Testis (tissue), 3 donors: ENCODE results near the gene RHOU. TPM values are rescaled to one million over a fixed set of nuclear protein-coding genes. Genes with fewer than 3 reads are reported as not detected.

Experiments
- DNase-seq: peaks from one replicate; pipeline ENCODE4 v3.0.0-alpha.2; 2019
- H3K27ac ChIP-seq, 2 donors: fragments of 200-600 bp; sonication (generic); one replicate each; pipeline ENCODE4 v1.5.1; 2019
- H3K27me3 ChIP-seq: fragments of 200-600 bp; sonication (generic); one replicate; pipeline ENCODE4 v1.5.1; 2019
- H3K36me3 ChIP-seq: fragments of 200-600 bp; sonication (generic); one replicate; pipeline ENCODE4 v1.5.1; 2017; ENCODE audit warnings: low read depth; ENCODE audit errors: missing control alignments
- H3K4me1 ChIP-seq: fragments of 200-600 bp; sonication (generic); one replicate; pipeline ENCODE4 v1.5.1; 2019
- H3K4me3 ChIP-seq, 2 donors: fragments of 200-600 bp; sonication (generic); one replicate each; pipeline ENCODE4 v1.5.1; 2017 to 2019
- H3K9me3 ChIP-seq: fragments of 200-600 bp; sonication (generic); one replicate; pipeline ENCODE4 v1.5.1; 2017
- POLR2A ChIP-seq: fragments of 450-650 bp; IDR thresholded peaks from one replicate; pipeline ENCODE4 v1.6.1; 2017; ENCODE audit warnings: antibody characterized with exemption, mild to moderate bottlenecking, moderate library complexity
- WGBS, 2 donors: methylation state at CpG; one replicate each; pipeline ENCODE4 v1.1.5; 2018; 5-methylcytosine and 5-hydroxymethylcytosine counted together
- intact Hi-C: fragments of 100-400 bp; cut with DNase I; formaldehyde crosslinking; loops from one replicate; pipeline ENCODE4 v1.15.1; 2023; ENCODE audit warnings: low total_unique reads
- polyA plus RNA-seq: library from polyadenylated mRNA; stranded (reverse); fragments of 350-450 nt; fragmentation: Illumina TruSeq; extraction: RNeasy Lipid Tissue Mini Kit (QIAGEN cat#74804); gene quantifications from one replicate; pipeline ENCODE4 v1.2.3, GENCODE V29; 2014; ENCODE audit warnings: low read depth, low replicate concordance; ENCODE audit not compliant: insufficient read depth
- total RNA-seq, 2 donors: library from RNA; depleted of rRNA; stranded (reverse); fragments of >200 nt; gene quantifications; one replicate each; pipeline ENCODE4 v1.2.3, GENCODE V29; 2016
- TF ChIP-seq, protein P1 (sequence below), 3 experiments: fragments of 450-650 bp in 2 of 3; fragments of 200-600 bp in 1 of 3; sonication (generic) in 1 of 3; IDR thresholded peaks; one replicate each; pipeline ENCODE4 v1.5.1; 2016 to 2019; ENCODE audit warnings: antibody characterized with exemption in 3 of 3, mild to moderate bottlenecking in 2 of 3, moderate library complexity in 1 of 3

The RHOU gene
- total and polyA plus RNA-seq, 3 donors from 2014 or later = 31.0 to 33.6 (median 32.6) TPM

- intact Hi-C loops = loop anchor here (10.0 kb wide), 1 partner anchor 491 kb away; no protein-coding TSS in a partner anchor
- H3K27ac ChIP-seq = no peak overlapping the region
- no peaks in the 10 kb centered on the region for H3K27me3 ChIP-seq
- H3K36me3 ChIP-seq = no peaks in the 10 kb centered on the region
- no peak overlapping the region for H3K4me3 ChIP-seq
- TF ChIP-seq, protein P1, sequence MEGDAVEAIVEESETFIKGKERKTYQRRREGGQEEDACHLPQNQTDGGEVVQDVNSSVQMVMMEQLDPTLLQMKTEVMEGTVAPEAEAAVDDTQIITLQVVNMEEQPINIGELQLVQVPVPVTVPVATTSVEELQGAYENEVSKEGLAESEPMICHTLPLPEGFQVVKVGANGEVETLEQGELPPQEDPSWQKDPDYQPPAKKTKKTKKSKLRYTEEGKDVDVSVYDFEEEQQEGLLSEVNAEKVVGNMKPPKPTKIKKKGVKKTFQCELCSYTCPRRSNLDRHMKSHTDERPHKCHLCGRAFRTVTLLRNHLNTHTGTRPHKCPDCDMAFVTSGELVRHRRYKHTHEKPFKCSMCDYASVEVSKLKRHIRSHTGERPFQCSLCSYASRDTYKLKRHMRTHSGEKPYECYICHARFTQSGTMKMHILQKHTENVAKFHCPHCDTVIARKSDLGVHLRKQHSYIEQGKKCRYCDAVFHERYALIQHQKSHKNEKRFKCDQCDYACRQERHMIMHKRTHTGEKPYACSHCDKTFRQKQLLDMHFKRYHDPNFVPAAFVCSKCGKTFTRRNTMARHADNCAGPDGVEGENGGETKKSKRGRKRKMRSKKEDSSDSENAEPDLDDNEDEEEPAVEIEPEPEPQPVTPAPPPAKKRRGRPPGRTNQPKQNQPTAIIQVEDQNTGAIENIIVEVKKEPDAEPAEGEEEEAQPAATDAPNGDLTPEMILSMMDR (IDR thresholded peaks at IDR 0.05) = no peak
- no peak for TF ChIP-seq POLR2A
- 94% methylated on average over 4 of the region's 4 CpGs for WGBS, 2 donors
- no peaks in the 10 kb centered on the region for H3K4me1 ChIP-seq
- no peaks in the 10 kb centered on the region for H3K9me3 ChIP-seq
- no peak for DNase-seq
Observed at GRCh38 chr1:228733576-228733975, 1.7 kb upstream of the RHOU start.

DNA sequence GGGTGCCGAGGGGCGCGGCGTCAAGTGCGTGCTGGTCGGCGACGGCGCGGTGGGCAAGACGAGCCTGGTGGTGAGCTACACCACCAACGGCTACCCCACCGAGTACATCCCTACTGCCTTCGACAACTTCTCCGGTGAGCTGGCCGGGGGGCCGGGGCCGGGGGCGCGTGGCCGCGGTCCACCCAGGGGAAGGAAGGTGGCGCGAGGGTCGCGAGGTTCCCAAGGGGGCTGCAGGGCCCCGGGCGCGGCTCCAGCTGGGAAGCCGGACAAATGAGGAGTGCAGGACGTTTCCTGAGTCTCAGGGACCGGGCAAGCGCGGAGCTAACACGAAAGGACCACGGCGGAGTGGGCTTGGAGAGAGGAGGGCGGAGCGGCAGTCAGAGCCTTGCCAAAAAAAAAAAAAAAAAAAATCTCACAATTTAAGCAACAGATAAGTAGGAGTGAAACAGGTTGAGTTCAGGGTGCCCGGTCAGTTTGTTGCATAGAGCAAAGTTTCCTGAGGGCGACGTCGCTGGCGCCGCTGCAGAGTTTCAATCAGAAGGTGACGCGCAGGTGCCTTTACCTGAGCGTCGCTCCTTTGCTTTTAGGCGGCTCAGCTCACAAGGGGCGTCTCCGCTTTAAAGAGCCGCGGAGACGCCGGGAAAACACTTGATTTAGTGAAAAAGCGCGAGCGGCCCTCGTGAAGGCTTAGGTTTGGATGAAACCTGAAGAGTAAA is 750 bp downstream of the RHOU start:
- H3K9me3 ChIP-seq = no peaks in the 10 kb centered on the region
- H3K27ac ChIP-seq = peak overlapping the region; percentile 84 to 88
- no peaks in the 10 kb centered on the region for H3K36me3 ChIP-seq
- intact Hi-C loops = loop anchor here (10.0 kb wide), 1 partner anchor 489 kb away; no protein-coding TSS in a partner anchor
- TF ChIP-seq, protein P1 (IDR thresholded peaks at IDR 0.05) = no peak
- TF ChIP-seq POLR2A = no peak
- H3K27me3 ChIP-seq = no peaks in the 10 kb centered on the region
- DNase-seq = peak; percentile 48
- 7 to 18% methylated on average over 21 to 57 of the region's 60 CpGs for whole genome bisulfite sequencing, 2 donors
- peak overlapping the region; percentile 81 to 83 for H3K4me3 ChIP-seq
- peaks cover 18% of the 10 kb centered on the region for H3K4me1 ChIP-seq

DNA sequence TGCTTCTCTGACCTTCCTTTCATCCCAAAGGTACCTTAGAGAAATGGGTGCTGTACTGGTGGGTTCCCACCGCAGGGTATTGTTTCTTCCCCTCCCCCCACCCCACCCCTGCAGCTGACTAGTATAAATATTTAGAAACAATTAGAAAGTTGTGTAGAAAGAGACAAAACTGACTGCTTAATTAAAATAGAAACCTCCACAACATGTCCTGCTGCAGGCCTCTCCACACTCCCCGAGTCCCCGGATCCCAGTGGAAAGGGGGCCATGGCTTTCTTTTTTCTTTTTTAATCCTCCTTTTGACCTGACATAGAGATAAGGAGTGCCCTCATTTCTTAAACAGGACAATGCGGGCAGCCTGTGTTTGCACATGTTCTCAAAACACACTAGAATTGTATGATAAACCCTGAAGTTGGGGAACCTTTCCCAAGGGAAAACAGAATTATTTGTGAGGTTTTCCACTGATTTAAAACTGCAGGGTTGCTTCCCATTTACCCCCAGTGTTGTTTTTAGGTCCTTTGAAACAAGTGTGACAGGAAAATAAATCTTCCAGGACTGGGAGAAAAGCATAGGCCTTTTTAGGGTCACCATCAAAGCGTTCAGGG is 1.7 kb downstream of the RHOU start:
- WGBS, 2 donors = 45 to 48% methylated on average over 5 of the region's 5 CpGs
- peaks cover 23% of the 10 kb centered on the region for H3K4me1 ChIP-seq
- peak overlapping the region; percentile 81 to 83 for H3K4me3 ChIP-seq

DNA sequence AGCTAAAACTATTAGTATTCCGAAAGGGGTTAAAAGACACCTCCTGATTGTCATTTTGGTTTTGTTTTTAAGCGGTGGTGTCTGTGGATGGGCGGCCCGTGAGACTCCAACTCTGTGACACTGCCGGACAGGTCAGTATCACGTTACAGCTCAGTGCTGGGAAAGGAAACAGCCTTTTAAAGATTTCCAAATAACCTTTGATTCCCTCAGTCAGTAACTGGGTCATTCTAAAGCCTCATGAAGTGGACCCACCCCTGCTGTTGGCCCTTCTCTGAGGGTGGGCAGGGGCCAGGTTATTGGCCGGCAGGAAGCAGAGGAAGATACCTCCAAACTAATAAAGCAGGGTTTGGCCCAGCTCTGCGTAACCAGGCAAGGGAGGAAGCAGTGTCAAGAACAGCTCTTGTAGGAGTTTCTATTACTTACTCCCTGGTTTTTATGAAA is 2.3 kb downstream of the RHOU start:
- no peak for TF ChIP-seq POLR2A
- TF ChIP-seq, protein P1 (IDR thresholded peaks at IDR 0.05) = no peak
- WGBS, 2 donors = 54 to 67% methylated on average over 8 of the region's 8 CpGs
- no peaks in the 10 kb centered on the region for H3K27me3 ChIP-seq
- H3K9me3 ChIP-seq = no peaks in the 10 kb centered on the region
- DNase-seq = peak; percentile 47
- peak overlapping the region; percentile 84 to 88 for H3K27ac ChIP-seq
- H3K36me3 ChIP-seq = no peaks in the 10 kb centered on the region
- intact Hi-C loops = loop anchor here (10.0 kb wide), 1 partner anchor 487 kb away; no protein-coding TSS in a partner anchor
- H3K4me1 ChIP-seq = peaks cover 26% of the 10 kb centered on the region
- peak overlapping the region in 1 of 2 donors; percentile 83 for H3K4me3 ChIP-seq

More for the DNA sequence above, 1.7 kb downstream of the RHOU start:
- Histone ChIP-seq H3K27ac (peak overlapping the region; percentile 84 to 88), H3K9me3 (no peaks in the 10 kb centered on the region), H3K27me3 (no peaks in the 10 kb centered on the region), H3K36me3 (no peaks in the 10 kb centered on the region)
- DNase-seq = no peak
- intact Hi-C loops = loop anchor here (10.0 kb wide), 1 partner anchor 488 kb away; no protein-coding TSS in a partner anchor
- TF ChIP-seq POLR2A = no peak
- TF ChIP-seq, protein P1 (IDR thresholded peaks at IDR 0.05) = no peak
